ENCODE measurements around the gene TOM1L2. TPM values are rescaled to one million over a fixed set of nuclear protein-coding genes. Genes with fewer than 3 reads are reported as not detected.

Gene TOM1L2
- total RNA-seq, 1 experiment from 2014 or later, result 45.2 TPM

DNA sequence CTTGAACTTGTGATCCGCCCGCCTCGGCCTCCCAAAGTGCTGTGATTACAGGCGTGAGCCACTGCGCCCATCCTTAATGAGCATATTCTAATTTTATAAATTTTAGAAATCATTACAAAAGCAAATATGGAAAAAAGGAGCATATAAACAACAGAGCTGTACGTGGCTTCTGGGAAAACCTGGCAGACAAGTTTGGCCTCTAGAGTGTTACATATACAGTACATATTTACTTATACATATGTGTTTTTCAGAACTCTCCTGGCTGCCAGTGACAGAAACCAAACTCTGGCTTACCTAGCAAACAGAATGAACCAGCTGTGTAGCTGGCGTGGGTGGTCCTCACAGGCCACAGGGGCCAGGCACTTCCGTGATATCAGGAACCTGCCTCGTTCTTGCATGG is 10.6 kb upstream of the TOM1L2 start:
- H3K9me3 ChIP-seq (ENCODE audit: control insufficient read depth, insufficient read depth, low read depth, low read length), result no peaks in the 10 kb centered on the region
- no peaks in the 10 kb centered on the region for H3K27me3 ChIP-seq (ENCODE audit: control insufficient read depth, insufficient read depth, low read length)
- no peaks in the 10 kb centered on the region for H3K36me3 ChIP-seq (ENCODE audit: control insufficient read depth, insufficient read depth, low read length)
- H3K4me1 ChIP-seq (ENCODE audit: control insufficient read depth, insufficient read depth, low read length), result peaks cover 5% of the 10 kb centered on the region
- no peak overlapping the region for H3K4me3 ChIP-seq (ENCODE audit: low read depth in 2 of 2, low read length in 2 of 2)
- ChIA-PET CTCF (no interaction called here), POLR2A (interaction anchor here (0.7 kb wide), 1 partner anchor 31 kb away, joined by 11 read pairs; no protein-coding TSS in a partner anchor)
- DNase-seq (ENCODE audit: low read depth, low spot score) (no peak), ATAC-seq (no peak)
- in situ Hi-C loops (cut with HindIII; ENCODE audit: low pct_unique_long_range_greater_than_20kb, low sequenced_read_pairs), result no loop called here
- no TSS peak for BruUV-seq (replicated peaks)
- TF ChIP-seq POLR2AphosphoS5 (IDR thresholded peaks at IDR 0.05; ENCODE audit: low read depth, low read length) (no peak), TCF7L2 (IDR thresholded peaks at IDR 0.05; ENCODE audit: low read depth, low read length) (no peak), SIN3A (IDR thresholded peaks at IDR 0.05; ENCODE audit: borderline replicate concordance, insufficient read depth, low read depth, low read length) (no peak)
- TF ChIP-seq, protein P1, sequence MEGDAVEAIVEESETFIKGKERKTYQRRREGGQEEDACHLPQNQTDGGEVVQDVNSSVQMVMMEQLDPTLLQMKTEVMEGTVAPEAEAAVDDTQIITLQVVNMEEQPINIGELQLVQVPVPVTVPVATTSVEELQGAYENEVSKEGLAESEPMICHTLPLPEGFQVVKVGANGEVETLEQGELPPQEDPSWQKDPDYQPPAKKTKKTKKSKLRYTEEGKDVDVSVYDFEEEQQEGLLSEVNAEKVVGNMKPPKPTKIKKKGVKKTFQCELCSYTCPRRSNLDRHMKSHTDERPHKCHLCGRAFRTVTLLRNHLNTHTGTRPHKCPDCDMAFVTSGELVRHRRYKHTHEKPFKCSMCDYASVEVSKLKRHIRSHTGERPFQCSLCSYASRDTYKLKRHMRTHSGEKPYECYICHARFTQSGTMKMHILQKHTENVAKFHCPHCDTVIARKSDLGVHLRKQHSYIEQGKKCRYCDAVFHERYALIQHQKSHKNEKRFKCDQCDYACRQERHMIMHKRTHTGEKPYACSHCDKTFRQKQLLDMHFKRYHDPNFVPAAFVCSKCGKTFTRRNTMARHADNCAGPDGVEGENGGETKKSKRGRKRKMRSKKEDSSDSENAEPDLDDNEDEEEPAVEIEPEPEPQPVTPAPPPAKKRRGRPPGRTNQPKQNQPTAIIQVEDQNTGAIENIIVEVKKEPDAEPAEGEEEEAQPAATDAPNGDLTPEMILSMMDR (IDR thresholded peaks at IDR 0.05), result no peak
- TF ChIP-seq, protein P2, sequence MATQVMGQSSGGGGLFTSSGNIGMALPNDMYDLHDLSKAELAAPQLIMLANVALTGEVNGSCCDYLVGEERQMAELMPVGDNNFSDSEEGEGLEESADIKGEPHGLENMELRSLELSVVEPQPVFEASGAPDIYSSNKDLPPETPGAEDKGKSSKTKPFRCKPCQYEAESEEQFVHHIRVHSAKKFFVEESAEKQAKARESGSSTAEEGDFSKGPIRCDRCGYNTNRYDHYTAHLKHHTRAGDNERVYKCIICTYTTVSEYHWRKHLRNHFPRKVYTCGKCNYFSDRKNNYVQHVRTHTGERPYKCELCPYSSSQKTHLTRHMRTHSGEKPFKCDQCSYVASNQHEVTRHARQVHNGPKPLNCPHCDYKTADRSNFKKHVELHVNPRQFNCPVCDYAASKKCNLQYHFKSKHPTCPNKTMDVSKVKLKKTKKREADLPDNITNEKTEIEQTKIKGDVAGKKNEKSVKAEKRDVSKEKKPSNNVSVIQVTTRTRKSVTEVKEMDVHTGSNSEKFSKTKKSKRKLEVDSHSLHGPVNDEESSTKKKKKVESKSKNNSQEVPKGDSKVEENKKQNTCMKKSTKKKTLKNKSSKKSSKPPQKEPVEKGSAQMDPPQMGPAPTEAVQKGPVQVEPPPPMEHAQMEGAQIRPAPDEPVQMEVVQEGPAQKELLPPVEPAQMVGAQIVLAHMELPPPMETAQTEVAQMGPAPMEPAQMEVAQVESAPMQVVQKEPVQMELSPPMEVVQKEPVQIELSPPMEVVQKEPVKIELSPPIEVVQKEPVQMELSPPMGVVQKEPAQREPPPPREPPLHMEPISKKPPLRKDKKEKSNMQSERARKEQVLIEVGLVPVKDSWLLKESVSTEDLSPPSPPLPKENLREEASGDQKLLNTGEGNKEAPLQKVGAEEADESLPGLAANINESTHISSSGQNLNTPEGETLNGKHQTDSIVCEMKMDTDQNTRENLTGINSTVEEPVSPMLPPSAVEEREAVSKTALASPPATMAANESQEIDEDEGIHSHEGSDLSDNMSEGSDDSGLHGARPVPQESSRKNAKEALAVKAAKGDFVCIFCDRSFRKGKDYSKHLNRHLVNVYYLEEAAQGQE (IDR thresholded peaks at IDR 0.05; ENCODE audit: insufficient read depth in 1 of 2, low read depth in 2 of 2, low read length in 1 of 2), result no peak
- no peak overlapping the region for H3K27ac ChIP-seq (ENCODE audit: low read length)
- intact Hi-C loops (cut with micrococcal nuclease; ENCODE audit: unreplicated experiment), result no loop called here

DNA sequence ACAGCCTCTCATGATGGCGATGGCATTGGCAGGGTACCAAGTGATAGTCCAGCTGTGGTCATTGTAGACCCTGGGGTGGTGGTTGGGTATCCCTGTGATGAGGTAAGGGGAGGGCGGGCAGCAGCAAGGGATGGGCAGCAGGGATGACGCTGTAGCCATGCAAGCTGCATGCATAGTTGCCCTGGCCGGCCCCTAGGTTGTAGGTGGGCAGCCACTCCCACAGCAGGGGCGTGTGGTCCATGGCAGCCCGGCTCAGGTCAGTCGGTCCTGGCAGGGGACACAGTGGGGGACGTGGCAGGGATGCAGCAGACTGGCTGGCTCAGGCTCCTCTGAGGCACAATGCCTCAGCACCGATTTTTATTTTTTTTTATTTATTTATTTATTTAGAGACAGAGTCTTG is 9.1 kb upstream of the TOM1L2 start:
- no peaks in the 10 kb centered on the region for H3K27me3 ChIP-seq (ENCODE audit: control insufficient read depth, insufficient read depth, low read length)
- H3K27ac ChIP-seq (ENCODE audit: low read length), result no peak overlapping the region
- DNase-seq (ENCODE audit: low read depth, low spot score) (no peak), ATAC-seq (no peak)
- POLR2A ChIA-PET, result no interaction called here
- peaks cover 5% of the 10 kb centered on the region for H3K4me1 ChIP-seq (ENCODE audit: control insufficient read depth, insufficient read depth, low read length)
- H3K4me3 ChIP-seq (ENCODE audit: low read depth in 2 of 2, low read length in 2 of 2), result no peak overlapping the region
- in situ Hi-C loops (cut with HindIII; ENCODE audit: low pct_unique_long_range_greater_than_20kb, low sequenced_read_pairs), result no loop called here
- CTCF ChIA-PET, result no interaction called here
- no peaks in the 10 kb centered on the region for H3K9me3 ChIP-seq (ENCODE audit: control insufficient read depth, insufficient read depth, low read depth, low read length)
- TF ChIP-seq, protein P2 (IDR thresholded peaks at IDR 0.05; ENCODE audit: insufficient read depth in 1 of 2, low read depth in 2 of 2, low read length in 1 of 2), result no peak
- TF ChIP-seq, protein P1 (IDR thresholded peaks at IDR 0.05), result no peak
- no peak for TF ChIP-seq SIN3A (IDR thresholded peaks at IDR 0.05; ENCODE audit: borderline replicate concordance, insufficient read depth, low read depth, low read length)
- intact Hi-C loops (cut with micrococcal nuclease; ENCODE audit: unreplicated experiment), result no loop called here
- BruUV-seq (replicated peaks), result no TSS peak
- H3K36me3 ChIP-seq (ENCODE audit: control insufficient read depth, insufficient read depth, low read length), result no peaks in the 10 kb centered on the region

All from Panc1 (cell line).